Neuron (in vitro differentiated cells): ENCODE data around the gene ZBTB46.
"Not testable (repeated sequence)": the region's sequence is repeated elsewhere in the genome, so short reads cannot be mapped to it uniquely, and the experiment has no call there.

Experiments used
- H2AFZ ChIP-seq: one replicate; pipeline ENCODE4 v1.6.1; 2013; ENCODE audit warnings: low read depth, mild to moderate bottlenecking, inconsistent platforms, low read length, moderate library complexity
- H3K27me3 ChIP-seq: one replicate; pipeline ENCODE4 v1.6.1; 2013; ENCODE audit warnings: low read length; ENCODE audit not compliant: insufficient read depth
- H3K36me3 ChIP-seq: one replicate; pipeline ENCODE4 v1.6.1; 2013; ENCODE audit warnings: low read length; ENCODE audit not compliant: insufficient read depth
- H3K4me1 ChIP-seq: one replicate; pipeline ENCODE4 v1.6.1; 2013; ENCODE audit warnings: low read length; ENCODE audit not compliant: insufficient read depth
- H3K4me3 ChIP-seq: 2 replicates; pipeline ENCODE4 v1.5.1; 2013; ENCODE audit warnings: mild to moderate bottlenecking, low read length, moderate library complexity
- H3K9me3 ChIP-seq: one replicate; pipeline ENCODE4 v1.6.1; 2013; ENCODE audit warnings: low read length

ZBTB46 gene

DNA sequence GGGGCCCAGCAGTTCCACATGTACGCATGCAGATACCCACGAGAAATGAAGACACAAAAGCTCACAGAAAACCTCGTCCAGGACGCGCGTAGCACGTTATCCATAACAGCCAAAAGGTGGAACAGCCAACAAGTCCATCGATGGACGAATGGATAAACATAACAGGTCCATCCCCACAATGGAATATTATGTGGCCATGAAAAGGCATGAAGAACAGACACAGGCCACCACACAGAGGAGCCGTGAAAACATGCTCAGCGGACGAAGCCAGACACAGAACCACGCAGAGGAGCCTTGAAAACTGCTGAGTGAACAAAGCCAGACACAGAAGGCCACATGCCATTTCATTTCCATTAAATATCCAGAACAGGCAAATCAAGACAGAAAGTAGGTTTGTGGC lies 53.5 kb downstream of the ZBTB46 start:
- H3K36me3 ChIP-seq: peaks cover 5% of the 10 kb centered on the region
- no peaks in the 10 kb centered on the region for H3K9me3 ChIP-seq
- H3K27me3 ChIP-seq: no peaks in the 10 kb centered on the region
- no peak overlapping the region for H3K4me3 ChIP-seq
- no peak overlapping the region for H2AFZ ChIP-seq
- peaks cover 13% of the 10 kb centered on the region for H3K4me1 ChIP-seq

DNA sequence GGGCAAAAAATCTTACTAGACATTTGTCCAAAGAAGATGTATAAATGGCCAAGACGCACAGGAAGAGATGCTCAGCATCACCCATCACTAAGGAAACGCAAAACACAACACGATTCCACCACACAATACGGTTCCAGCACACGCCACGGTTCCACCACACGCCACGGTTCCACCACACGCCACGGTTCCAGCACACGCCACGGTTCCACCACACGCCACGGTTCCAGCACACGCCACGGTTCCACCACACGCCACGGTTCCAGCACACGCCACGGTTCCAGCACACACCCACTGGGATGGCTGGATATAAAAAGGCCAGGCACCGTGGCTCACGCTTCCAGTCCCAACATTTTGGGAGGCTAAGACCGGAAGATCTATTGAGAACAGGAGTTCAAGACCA lies 54.2 kb downstream of the ZBTB46 start:
- peaks cover 13% of the 10 kb centered on the region for H3K4me1 ChIP-seq
- H3K36me3 ChIP-seq, H3K27me3 ChIP-seq, H3K4me3 ChIP-seq, H3K9me3 ChIP-seq, H2AFZ ChIP-seq: not testable (repeated sequence)

DNA sequence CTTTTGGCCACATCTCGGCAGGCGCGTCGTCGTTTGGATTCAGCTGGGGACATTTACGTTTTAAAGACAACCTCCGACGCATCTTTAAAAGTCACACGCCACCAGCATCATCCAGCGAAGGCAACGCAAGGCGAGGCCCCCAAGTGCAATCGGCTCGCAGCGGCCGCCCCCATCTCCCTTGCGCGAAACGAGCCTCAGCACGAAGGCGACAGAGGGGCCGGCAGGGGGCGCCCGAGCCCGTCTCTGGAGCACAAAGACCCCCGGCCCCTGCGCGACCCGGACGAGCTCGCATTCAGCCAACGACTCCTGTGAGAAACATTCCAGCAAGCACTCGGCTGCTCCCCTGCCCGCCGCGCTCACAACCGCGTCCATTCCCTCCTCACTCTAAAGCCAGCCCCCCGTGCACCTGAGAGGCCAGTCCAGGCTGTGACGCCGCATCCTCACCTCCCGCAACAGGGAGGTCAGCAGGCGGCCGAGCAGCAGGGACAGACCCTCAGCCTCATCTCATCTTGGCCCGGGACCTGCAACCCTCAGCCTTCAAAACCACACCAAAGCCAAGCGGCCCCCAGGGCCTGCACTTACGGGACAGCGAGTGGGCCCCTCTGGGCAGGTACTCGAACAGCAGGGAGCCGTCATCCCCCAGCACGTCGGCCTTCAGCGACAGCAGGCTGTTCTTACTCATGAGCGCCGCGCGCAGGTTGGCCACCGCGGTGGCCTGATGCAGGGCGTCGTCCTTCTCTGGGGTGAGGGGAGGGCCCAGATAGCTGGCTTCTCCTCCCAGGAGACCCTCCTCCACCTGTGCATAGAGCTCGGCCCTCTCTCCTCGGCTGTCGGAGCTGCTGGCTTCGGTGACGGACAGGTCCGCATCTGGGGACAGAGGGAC lies 55.7 kb downstream of the ZBTB46 start:
- Histone ChIP-seq H3K9me3 (no peaks in the 10 kb centered on the region), H2AFZ (no peak overlapping the region), H3K36me3 (peaks cover 2% of the 10 kb centered on the region)

DNA sequence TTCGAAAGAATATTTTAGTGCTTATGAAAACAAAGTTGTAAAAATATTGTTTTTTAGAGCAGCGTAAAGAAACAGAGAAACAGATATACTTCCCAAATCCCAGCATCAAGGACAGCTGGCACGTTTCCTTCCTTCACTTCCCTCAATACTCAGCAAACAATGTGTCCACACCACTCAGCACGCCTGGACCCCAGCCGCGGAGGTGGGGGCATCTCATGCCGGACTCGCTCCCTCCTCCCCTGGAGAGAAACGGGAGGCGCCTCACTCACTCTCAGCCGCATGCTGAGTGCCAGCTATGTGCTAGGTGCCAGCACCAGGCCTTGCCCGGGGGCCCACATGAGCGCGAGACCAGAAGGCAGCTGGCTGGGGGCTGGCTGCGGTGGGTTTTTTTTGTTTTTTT lies 56.8 kb downstream of the ZBTB46 start:
- H3K9me3 ChIP-seq: no peaks in the 10 kb centered on the region
- H3K36me3 ChIP-seq: peaks cover 7% of the 10 kb centered on the region
- H3K27me3 ChIP-seq: no peaks in the 10 kb centered on the region
- H3K4me1 ChIP-seq: peaks cover 13% of the 10 kb centered on the region
- no peak overlapping the region for H3K4me3 ChIP-seq
- H2AFZ ChIP-seq: no peak overlapping the region

More for the DNA sequence above, 55.7 kb downstream of the ZBTB46 start:
- Histone ChIP-seq H3K4me1 (peaks cover 13% of the 10 kb centered on the region), H3K4me3 (no peak overlapping the region), H3K27me3 (no peaks in the 10 kb centered on the region)

DNA sequence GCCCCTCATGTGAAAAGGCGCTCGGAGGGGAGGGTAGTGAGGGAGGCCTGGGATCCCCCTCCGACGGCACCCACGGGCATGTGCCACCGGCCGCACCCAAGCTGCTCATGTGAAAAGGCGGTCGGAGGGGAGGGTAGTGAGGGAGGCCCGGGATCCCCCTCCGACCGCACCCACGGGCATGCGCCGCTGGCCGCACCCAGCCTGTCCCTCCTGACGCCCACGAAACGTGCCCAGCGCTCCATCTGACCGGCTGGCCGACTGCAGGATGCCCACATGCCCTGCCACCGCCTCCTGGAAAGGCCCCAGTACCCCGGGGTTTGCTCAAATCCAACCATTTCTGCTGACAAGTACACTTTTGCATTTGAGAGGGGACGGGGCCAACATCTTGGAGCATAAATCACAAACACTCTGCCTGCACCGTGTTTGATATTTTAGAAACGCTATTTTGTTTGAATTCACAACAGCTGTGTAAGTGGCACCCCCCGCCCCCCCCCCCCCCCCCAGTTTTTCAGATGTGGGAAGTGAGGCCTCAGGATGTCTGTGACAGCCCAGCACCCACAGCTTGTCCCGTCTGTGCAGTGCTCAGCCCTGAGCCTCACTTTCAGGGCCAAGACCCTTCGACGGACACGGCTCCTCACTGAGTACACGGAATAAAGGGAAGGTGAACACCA lies 57.4 kb downstream of the ZBTB46 start:
- no peak overlapping the region for H2AFZ ChIP-seq
- H3K4me3 ChIP-seq: no peak overlapping the region
- H3K4me1 ChIP-seq: peaks cover 13% of the 10 kb centered on the region
- H3K27me3 ChIP-seq: no peaks in the 10 kb centered on the region
- H3K9me3 ChIP-seq: no peaks in the 10 kb centered on the region
- peaks cover 12% of the 10 kb centered on the region for H3K36me3 ChIP-seq

DNA sequence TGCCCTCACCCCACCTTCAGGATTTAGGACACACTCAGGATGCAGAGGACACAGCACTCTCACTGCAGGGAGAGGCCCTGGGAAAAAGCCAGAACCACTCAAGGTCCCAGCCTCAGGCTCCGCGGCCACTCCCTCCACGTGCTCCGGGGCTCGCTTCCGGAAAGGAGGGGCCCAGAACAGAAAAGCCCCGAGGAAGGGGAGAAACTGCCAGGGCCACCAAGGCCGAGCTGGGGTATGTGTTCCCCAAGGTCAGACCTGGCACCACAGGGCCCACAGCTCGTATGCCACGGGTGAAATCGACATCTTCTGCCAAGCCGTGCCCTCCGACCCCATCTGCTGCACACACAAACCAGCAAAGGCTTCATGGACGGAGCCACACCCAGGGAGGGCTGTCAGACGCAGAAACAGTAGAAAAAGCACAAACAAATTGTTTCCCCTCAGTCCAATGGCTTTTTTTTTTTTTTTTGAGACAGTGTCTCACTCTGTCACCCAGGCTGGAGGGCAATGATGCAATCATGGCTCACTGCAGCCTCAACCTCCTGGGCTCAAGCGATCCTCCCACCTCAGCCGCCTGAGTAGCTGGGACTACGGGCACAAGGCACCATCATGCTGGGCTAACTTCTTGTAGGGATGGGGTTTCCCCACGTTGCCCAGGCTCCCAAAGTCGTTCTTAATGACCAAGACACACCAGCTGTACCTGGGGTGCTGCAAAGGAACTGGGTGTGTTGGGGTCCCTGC lies 58.1 kb downstream of the ZBTB46 start:
- Histone ChIP-seq H3K9me3 (no peaks in the 10 kb centered on the region), H3K4me1 (peaks cover 7% of the 10 kb centered on the region), H3K4me3 (no peak overlapping the region), H3K27me3 (no peaks in the 10 kb centered on the region), H2AFZ (no peak overlapping the region), H3K36me3 (peaks cover 18% of the 10 kb centered on the region)

DNA sequence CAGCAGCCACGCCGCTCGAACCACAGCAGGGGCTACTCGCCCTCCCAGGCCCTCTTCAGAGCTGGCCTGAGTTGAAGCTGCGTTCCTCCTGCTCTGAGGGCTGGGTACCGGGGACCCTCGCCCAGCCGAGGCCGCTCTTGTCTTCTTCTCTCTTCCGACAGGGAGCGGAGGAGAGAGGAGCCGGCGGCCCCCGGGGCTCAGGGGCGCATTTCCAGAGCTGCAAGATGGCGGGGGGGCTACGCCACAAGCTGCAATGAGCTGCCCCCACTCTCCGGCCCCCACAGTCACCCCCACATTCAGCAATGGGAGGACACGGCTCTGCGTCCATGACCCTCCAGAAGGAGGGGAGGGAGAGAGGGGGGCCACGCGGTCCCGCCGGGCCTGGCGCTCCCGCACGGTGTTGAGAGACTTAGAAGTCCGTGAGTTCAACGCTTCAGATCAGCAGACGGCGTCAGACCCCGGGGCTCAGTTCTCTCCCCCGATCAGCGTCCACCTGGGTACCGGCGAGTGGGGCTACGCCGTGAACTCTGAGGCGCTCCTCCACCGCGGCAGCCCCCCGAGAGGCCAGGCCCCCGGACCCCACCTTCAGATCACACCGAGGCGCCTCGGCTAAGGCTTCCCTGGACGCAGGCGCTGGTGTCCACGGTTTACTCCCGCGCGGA lies 59.9 kb downstream of the ZBTB46 start:
- Histone ChIP-seq H3K36me3 (peaks cover 30% of the 10 kb centered on the region), H3K9me3 (no peaks in the 10 kb centered on the region), H3K4me3 (no peak overlapping the region), H3K27me3 (no peaks in the 10 kb centered on the region), H2AFZ (no peak overlapping the region), H3K4me1 (peaks cover 7% of the 10 kb centered on the region)

DNA sequence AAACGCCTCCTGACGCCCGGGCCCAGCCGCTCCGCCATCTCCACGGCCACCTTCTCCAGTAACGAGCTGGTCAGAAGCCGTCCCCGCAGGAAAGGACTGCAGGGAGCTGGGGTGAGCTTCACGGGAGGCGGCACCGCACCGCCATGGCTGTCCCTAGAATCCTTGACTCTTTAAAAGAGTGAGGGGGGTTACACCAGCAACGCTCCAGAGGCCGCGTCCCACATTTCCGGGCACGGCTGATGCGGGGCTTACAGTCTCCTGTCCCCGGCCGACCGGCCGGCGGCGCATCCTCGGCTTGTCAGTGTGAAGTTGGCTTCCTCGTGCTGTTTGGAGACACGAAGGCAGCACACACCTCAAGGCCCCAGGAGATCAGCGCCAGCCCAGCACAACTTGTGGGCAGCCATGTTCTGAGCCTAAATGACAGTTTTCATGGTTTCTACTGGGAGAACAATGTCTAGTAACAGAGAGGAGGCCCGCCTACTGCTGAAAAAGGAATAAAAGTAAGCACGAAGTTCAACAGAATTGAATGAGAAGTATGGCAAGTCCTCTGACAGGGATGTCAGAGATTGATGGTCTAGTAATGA lies 61.1 kb downstream of the ZBTB46 start:
- Histone ChIP-seq H3K9me3 (no peaks in the 10 kb centered on the region), H3K4me3 (no peak overlapping the region), H3K27me3 (no peaks in the 10 kb centered on the region), H3K36me3 (peaks cover 33% of the 10 kb centered on the region), H3K4me1 (no peaks in the 10 kb centered on the region), H2AFZ (no peak overlapping the region)

DNA sequence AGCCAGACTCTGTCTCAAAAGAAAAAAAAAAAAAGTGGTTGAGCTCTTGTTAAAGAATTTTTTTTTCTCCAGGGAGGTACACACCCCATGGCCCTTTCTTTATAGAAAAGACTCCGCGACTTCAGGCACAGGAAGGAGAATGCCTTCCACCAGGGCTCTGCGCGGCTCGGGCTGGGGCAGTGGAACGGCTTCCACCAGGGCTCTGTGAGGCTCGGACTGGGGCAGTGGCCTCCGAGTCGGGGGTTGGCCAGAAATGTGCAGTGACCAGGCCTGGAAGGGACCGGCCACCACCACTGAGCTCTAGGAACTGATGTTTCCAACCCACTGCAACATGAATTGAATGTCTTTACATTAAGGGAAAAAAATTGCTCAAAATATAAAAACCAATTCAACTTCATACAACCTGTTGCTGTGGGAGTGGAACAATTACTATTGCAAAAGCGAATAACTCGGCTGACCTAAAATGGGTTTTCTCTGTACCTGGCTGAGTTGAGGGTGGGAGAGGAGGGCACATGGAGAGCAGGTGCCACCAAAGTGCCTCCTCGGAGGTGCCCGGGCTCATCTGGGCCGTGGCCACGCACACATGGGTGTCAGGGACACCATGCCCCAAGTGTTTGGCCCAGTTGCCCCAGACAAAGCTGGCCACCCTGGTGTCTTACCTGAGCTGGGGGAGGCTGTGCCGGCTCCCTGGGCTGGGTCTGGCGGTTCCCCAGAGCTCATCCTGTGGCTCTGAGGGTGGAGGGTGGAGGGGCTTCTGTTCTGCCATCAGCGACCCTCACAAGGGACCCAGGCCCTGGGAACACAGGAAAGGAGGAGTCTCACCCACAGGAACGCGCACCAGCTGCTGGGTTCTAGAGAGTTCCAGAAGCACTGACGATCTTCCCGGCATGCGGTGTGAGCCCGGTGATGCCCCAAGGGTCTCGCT lies 62.2 kb downstream of the ZBTB46 start:
- Histone ChIP-seq H3K36me3 (peaks cover 33% of the 10 kb centered on the region), H2AFZ (no peak overlapping the region), H3K27me3 (no peaks in the 10 kb centered on the region), H3K4me1 (no peaks in the 10 kb centered on the region), H3K9me3 (no peaks in the 10 kb centered on the region), H3K4me3 (no peak overlapping the region)

DNA sequence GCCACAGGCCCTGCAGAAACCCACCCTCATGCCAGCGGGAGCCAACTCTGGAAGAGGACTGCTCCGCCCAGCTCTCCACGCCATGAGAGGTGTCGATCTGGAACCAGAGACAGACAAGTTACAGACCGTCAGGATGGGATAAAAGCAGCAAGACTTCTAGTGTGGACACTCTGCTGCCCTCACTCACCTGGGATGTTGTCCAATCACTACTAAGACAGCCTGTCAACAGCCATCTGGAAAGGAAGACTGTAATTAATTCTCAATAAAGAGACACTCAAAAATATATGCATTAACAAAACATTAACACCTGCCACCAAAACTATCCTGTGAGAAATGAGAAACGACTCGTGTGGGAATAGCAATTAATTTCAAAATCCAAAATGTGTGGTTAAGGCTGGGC lies 63.2 kb downstream of the ZBTB46 start:
- H3K4me3 ChIP-seq: no peak overlapping the region
- no peaks in the 10 kb centered on the region for H3K9me3 ChIP-seq
- no peak overlapping the region for H2AFZ ChIP-seq
- peaks cover 36% of the 10 kb centered on the region for H3K36me3 ChIP-seq
- no peaks in the 10 kb centered on the region for H3K4me1 ChIP-seq
- no peaks in the 10 kb centered on the region for H3K27me3 ChIP-seq

DNA sequence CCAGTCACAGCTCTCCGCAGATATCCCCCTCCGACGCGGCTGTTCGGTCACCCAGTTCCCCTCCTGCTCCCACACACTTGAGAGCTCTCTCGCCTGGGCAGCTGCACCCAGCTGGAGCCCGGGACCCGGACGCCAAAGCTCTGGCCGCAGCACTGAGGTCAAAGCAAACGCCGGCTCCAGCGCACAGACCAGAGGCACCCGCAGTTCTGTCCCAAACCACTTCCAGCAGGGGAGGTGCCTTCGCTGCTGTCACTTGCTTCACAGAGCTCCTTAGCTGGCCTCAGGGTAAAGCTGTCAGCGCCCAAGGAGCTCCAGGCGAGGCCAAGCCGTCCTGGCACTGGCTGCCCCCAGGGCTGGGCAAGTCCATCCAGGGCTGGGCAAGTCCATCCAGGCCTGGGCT lies 63.6 kb downstream of the ZBTB46 start:
- Histone ChIP-seq H2AFZ (no peak overlapping the region), H3K9me3 (no peaks in the 10 kb centered on the region), H3K36me3 (peaks cover 36% of the 10 kb centered on the region), H3K4me1 (no peaks in the 10 kb centered on the region), H3K27me3 (no peaks in the 10 kb centered on the region), H3K4me3 (no peak overlapping the region)
